HepG2 (cell line): ENCODE measurements around the gene CDH23. TPM values are rescaled to one million over a fixed set of nuclear protein-coding genes. Genes with fewer than 3 reads are reported as not detected.

Experiments
- DZIP1 ChIP-seq: sonication (generic); formaldehyde crosslinking; IDR thresholded peaks from 2 replicates; pipeline ENCODE4 v1.5.0; 2020; ENCODE audit warnings: mild to moderate bottlenecking, missing genetic modification reagents
- KLF16 ChIP-seq, 2 experiments: sonication (generic) in 1 of 2; formaldehyde crosslinking in 1 of 2; IDR thresholded peaks; 2 replicates each; pipeline versions ENCODE4 v1.6.1 to v1.8.0; 2016 to 2023; ENCODE audit warnings: missing genetic modification reagents in 2 of 2, missing compliant biosample characterization in 1 of 2
- MIXL1 ChIP-seq: IDR thresholded peaks from 2 replicates; pipeline ENCODE4 v1.6.1; 2016
- MTERF4 ChIP-seq: sonication (generic); formaldehyde crosslinking; IDR thresholded peaks from 2 replicates; pipeline ENCODE4 v1.8.0; 2023; ENCODE audit warnings: mild to moderate bottlenecking, missing genetic modification reagents
- PITX1 ChIP-seq: sonication (generic); formaldehyde crosslinking; IDR thresholded peaks from 2 replicates; pipeline ENCODE4 v1.5.1; 2020; ENCODE audit warnings: mild to moderate bottlenecking, missing genetic modification reagents
- TCF12 ChIP-seq, 2 experiments: fragments of 450-650 bp in 1 of 2; sonication (generic) in 1 of 2; formaldehyde crosslinking in 1 of 2; IDR thresholded peaks; 2 replicates each; pipeline versions ENCODE4 v1.6.1 to v1.8.0; 2017 to 2022; ENCODE audit warnings: antibody characterized with exemption in 1 of 2, mild to moderate bottlenecking in 1 of 2, missing genetic modification reagents in 1 of 2, moderate library complexity in 1 of 2
- THAP7 ChIP-seq: sonication (generic); formaldehyde crosslinking; IDR thresholded peaks from 2 replicates; pipeline ENCODE4 v1.8.1; 2023; ENCODE audit warnings: mild to moderate bottlenecking, missing genetic modification reagents
- YY1 ChIP-seq: IDR thresholded peaks from 2 replicates; pipeline ENCODE4 v1.6.1; 2011; ENCODE audit warnings: low read length, low read depth, moderate library complexity, mild to moderate bottlenecking; ENCODE audit not compliant: insufficient read depth, insufficient replicate concordance
- ZGPAT ChIP-seq: IDR thresholded peaks from 2 replicates; pipeline ENCODE4 v1.6.1; 2016; ENCODE audit warnings: mild to moderate bottlenecking
- ZNF333 ChIP-seq: sonication (generic); formaldehyde crosslinking; IDR thresholded peaks from 2 replicates; pipeline ENCODE4 v1.4.0; 2020; ENCODE audit warnings: mild to moderate bottlenecking, missing genetic modification reagents, borderline replicate concordance
- ZNF609 ChIP-seq: sonication (generic); formaldehyde crosslinking; IDR thresholded peaks from 2 replicates; pipeline ENCODE4 v1.4.0; 2020; ENCODE audit warnings: mild to moderate bottlenecking, missing genetic modification reagents, borderline replicate concordance
- ZNF776 ChIP-seq: sonication (generic); formaldehyde crosslinking; IDR thresholded peaks from 2 replicates; pipeline ENCODE4 v1.4.0; 2020; ENCODE audit warnings: mild to moderate bottlenecking, missing genetic modification reagents
- polyA plus RNA-seq, 8 experiments: library from polyadenylated mRNA; depleted of rRNA in 3 of 8; stranded (reverse) in 7 of 8; unstranded in 1 of 8; fragments of >200 nt; fragmentation: Illumina TruSeq in 4 of 8; extraction: Trizol in 4 of 8; gene quantifications; 2 replicates each; pipeline versions ENCODE4 v1.2.1 to v1.2.3, GENCODE V29; 2011 to 2016; ENCODE audit warnings: low read depth in 4 of 8, missing spikeins in 1 of 8, mixed read lengths in 1 of 8; ENCODE audit not compliant: insufficient read depth in 1 of 8
- total RNA-seq, 5 experiments: library from RNA; depleted of rRNA; stranded (reverse); fragments of >200 nt; fragmentation: Illumina TruSeq; extraction: Trizol; gene quantifications; 2 replicates each; pipeline ENCODE4 v1.2.3, GENCODE V29; 2016; ENCODE audit warnings: low read depth in 1 of 5

CDH23 gene
- total and polyA plus RNA-seq, 2 of the 13 experiments (the other 11 are each of a cell fraction or from before 2014, with no cell fraction given) = 0.13 TPM; not detected in 1

- TF ChIP-seq THAP7 (no peak), ZNF609 (CRISPR knock-in tag) (no peak), ZNF333 (CRISPR knock-in tag) (no peak), DZIP1 (no peak), MIXL1 (CRISPR knock-in tag) (no peak), TCF12 (IDR thresholded peaks at IDR 0.05) (no peak), TCF12 (CRISPR knock-in tag; IDR thresholded peaks at IDR 0.05) (no peak), YY1 (no peak), KLF16 (CRISPR knock-in tag; IDR thresholded peaks at IDR 0.05) (0 out of 4 replicates have a peak, but pooled peaks of 1 of the 2 experiments have one; percentile 43), ZNF776 (CRISPR knock-in tag) (no peak), MTERF4 (no peak), ZGPAT (CRISPR knock-in tag) (no peak), PITX1 (CRISPR knock-in tag) (0 out of 2 replicates have a peak, but pooled peaks have one; percentile 14)
Measured at GRCh38 chr10:71837098-71837827, 440.5 kb downstream of the CDH23 start (continued).
